Measurements from ENCODE around the gene CD300LB.

The CD300LB gene

DNA sequence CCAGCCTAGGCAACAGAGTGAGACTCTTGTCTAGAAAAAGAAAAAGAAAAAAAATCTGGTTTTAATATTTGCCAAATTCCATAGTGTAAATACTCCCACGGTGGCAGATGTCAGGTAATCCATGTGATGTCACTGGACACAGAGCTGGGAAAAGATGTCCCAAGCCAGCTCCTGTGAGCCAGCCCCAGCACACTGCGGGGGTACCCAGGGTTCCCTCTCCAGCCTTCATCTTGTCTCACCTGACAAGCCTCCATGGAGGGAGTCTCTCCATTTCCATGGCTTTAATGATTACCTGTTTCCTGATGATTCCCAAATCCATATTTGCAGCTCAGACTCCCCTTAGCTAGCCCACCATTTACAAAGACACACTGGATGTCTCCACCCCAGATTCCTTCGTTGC lies 4.6 kb downstream of the CD300LB start:
- DNase-seq (ENCODE audit: extremely low read depth, insufficient read length), result no peak
- H3K4me3 ChIP-seq (replicated peaks; ENCODE audit: low read depth, low read length), result no peak overlapping the region
- TF ChIP-seq, protein P1, sequence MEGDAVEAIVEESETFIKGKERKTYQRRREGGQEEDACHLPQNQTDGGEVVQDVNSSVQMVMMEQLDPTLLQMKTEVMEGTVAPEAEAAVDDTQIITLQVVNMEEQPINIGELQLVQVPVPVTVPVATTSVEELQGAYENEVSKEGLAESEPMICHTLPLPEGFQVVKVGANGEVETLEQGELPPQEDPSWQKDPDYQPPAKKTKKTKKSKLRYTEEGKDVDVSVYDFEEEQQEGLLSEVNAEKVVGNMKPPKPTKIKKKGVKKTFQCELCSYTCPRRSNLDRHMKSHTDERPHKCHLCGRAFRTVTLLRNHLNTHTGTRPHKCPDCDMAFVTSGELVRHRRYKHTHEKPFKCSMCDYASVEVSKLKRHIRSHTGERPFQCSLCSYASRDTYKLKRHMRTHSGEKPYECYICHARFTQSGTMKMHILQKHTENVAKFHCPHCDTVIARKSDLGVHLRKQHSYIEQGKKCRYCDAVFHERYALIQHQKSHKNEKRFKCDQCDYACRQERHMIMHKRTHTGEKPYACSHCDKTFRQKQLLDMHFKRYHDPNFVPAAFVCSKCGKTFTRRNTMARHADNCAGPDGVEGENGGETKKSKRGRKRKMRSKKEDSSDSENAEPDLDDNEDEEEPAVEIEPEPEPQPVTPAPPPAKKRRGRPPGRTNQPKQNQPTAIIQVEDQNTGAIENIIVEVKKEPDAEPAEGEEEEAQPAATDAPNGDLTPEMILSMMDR (IDR thresholded peaks at IDR 0.05; ENCODE audit: insufficient read depth, low read length, poor library complexity, severe bottlenecking), result no peak
- H3K36me3 ChIP-seq (ENCODE audit: control insufficient read depth, insufficient read depth, low read length), result no peaks in the 10 kb centered on the region
- H3K27me3 ChIP-seq (replicated peaks; ENCODE audit: control insufficient read depth, insufficient read depth, low read length), result peaks cover 3% of the 10 kb centered on the region

DNA sequence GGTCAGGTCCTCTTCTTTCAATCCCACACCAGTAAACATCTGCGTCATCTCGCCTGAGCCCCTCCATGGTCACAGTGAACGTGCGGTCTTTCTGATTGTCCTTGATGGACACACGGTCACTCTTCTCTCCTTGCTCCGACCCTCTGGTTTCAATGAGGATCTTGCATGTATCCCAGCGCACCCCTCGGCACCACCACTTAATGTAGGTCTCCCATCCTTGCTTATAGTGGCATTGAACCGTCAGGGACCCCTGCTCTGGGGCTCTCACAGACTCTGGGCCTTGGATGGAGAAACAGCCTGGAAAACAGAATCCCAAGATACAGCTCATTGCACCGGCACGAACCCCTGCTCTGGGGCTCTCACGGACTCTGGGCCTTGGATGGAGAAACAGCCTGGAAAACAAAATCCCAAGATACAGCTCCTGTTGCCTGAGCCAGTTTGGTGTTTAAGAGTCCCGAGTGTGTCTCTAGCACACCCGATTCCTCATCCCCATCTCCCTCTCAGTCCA lies 5.4 kb downstream of the CD300LB start:
- TF ChIP-seq, protein P1 (IDR thresholded peaks at IDR 0.05; ENCODE audit: insufficient read depth, low read length, poor library complexity, severe bottlenecking), result no peak
- Histone ChIP-seq H3K4me3 (replicated peaks; ENCODE audit: low read depth, low read length) (no peak overlapping the region), H3K36me3 (ENCODE audit: control insufficient read depth, insufficient read depth, low read length) (no peaks in the 10 kb centered on the region), H3K27me3 (replicated peaks; ENCODE audit: control insufficient read depth, insufficient read depth, low read length) (peaks cover 3% of the 10 kb centered on the region)
- no peak for DNase-seq (ENCODE audit: extremely low read depth, insufficient read length)

DNA sequence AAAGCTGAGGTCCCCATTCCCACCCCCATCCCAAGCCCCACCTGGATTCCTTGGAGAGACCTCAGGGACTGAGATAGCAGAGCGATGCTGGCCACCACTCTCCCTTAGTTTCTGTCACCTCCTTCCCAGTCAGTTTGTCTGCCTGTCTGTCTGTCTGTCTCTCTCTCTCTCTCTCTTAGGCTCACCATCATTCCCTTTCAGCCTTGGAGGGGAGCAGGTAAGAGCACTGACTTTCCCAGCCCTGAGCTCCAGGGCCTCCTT lies 5.9 kb downstream of the CD300LB start:
- TF ChIP-seq, protein P1 (IDR thresholded peaks at IDR 0.05; ENCODE audit: insufficient read depth, low read length, poor library complexity, severe bottlenecking), result no peak
- no peak for DNase-seq (ENCODE audit: extremely low read depth, insufficient read length)
- H3K27me3 ChIP-seq (replicated peaks; ENCODE audit: control insufficient read depth, insufficient read depth, low read length), result peaks cover 3% of the 10 kb centered on the region
- no peaks in the 10 kb centered on the region for H3K36me3 ChIP-seq (ENCODE audit: control insufficient read depth, insufficient read depth, low read length)
- no peak overlapping the region for H3K4me3 ChIP-seq (replicated peaks; ENCODE audit: low read depth, low read length)

DNA sequence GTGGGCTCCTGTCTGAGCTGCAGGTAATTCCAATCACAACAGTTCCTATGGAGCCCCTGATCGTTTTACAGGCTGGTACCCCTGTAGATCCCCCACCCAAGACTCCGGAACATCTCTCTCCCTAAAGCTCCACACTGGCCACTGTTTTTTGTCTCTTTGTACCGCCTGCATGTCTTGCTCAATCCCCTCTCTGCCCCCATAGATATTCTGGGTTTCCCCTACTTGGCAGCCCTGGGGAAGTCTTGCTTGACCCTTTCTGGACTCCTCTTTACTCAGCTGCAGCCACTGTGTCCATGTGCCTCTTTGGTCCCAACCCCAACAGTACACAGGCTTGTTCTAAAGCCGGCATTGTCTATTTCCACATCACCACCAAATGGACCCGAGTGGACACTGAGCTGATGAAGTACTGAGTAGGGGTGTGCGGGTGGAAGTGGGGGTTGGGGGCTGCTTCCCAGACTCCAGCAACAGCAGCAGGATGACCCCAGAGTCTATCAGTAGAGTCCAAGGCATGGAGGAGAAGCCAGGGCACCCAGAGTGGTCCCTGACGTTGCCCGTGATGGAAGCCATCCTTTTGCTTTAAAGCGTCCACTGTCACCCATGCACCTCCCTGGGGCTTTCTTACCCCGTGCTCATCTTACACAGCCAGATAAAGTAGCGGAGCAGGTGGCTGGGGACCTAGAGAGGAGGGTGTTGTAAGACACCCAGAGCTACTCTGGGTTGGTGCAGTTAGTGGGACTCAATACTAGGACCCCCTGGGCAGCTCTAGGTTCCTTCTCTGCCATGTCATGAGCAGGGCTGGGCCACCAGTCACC lies 6.4 kb downstream of the CD300LB start:
- Histone ChIP-seq H3K4me3 (replicated peaks; ENCODE audit: low read depth, low read length) (no peak overlapping the region), H3K27me3 (replicated peaks; ENCODE audit: control insufficient read depth, insufficient read depth, low read length) (peaks cover 3% of the 10 kb centered on the region), H3K36me3 (ENCODE audit: control insufficient read depth, insufficient read depth, low read length) (no peaks in the 10 kb centered on the region)
- DNase-seq (ENCODE audit: extremely low read depth, insufficient read length), result no peak
- TF ChIP-seq, protein P1 (IDR thresholded peaks at IDR 0.05; ENCODE audit: insufficient read depth, low read length, poor library complexity, severe bottlenecking), result no peak

DNA sequence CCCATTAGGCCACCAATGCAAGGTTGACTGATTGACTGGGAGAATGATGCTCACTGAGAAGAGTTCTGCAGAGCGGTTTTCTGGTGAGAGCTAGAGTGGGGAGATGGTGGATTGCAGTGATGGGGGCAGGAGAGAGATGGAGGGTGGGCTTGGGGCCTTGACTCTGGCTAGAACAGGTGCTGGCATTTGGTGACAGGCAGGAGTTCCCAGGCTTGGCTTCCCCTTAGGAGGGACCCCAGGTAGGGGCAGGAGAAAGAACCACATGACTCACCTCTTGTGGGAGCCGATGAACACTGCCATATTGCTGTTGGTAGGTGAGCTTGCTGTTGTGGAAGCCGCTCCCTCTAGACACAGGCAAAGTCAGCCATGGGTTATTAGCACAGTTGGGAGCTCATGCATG lies 8.0 kb downstream of the CD300LB start:
- DNase-seq (ENCODE audit: extremely low read depth, insufficient read length), result no peak

More for the DNA sequence above, 8.0 kb downstream of the CD300LB start:
- H3K27me3 ChIP-seq (replicated peaks; ENCODE audit: control insufficient read depth, insufficient read depth, low read length), result peaks cover 3% of the 10 kb centered on the region
- H3K36me3 ChIP-seq (ENCODE audit: control insufficient read depth, insufficient read depth, low read length), result no peaks in the 10 kb centered on the region
- no peak overlapping the region for H3K4me3 ChIP-seq (replicated peaks; ENCODE audit: low read depth, low read length)
- TF ChIP-seq, protein P1 (IDR thresholded peaks at IDR 0.05; ENCODE audit: insufficient read depth, low read length, poor library complexity, severe bottlenecking), result no peak

All from GM06990 (cell line).